Fibroblast of mammary gland (primary cell): ENCODE measurements around the gene TPST2.

Experiments used
- DNase-seq: peaks from one replicate; pipeline ENCODE4 v3.0.0-alpha.2; 2010; ENCODE audit warnings: low read depth
- H3K4me3 ChIP-seq: 2 replicates; pipeline ENCODE4 v1.5.1; 2011; ENCODE audit warnings: low read depth, mild to moderate bottlenecking, low read length, moderate library complexity; ENCODE audit not compliant: control insufficient read depth
- TF ChIP-seq, protein P1 (sequence below): conservative IDR thresholded peaks from 2 replicates; pipeline ENCODE4 v1.5.1; 2011; ENCODE audit warnings: low read depth, low read length, inconsistent platforms; ENCODE audit not compliant: control insufficient read depth, insufficient read depth

TPST2 gene

DNA sequence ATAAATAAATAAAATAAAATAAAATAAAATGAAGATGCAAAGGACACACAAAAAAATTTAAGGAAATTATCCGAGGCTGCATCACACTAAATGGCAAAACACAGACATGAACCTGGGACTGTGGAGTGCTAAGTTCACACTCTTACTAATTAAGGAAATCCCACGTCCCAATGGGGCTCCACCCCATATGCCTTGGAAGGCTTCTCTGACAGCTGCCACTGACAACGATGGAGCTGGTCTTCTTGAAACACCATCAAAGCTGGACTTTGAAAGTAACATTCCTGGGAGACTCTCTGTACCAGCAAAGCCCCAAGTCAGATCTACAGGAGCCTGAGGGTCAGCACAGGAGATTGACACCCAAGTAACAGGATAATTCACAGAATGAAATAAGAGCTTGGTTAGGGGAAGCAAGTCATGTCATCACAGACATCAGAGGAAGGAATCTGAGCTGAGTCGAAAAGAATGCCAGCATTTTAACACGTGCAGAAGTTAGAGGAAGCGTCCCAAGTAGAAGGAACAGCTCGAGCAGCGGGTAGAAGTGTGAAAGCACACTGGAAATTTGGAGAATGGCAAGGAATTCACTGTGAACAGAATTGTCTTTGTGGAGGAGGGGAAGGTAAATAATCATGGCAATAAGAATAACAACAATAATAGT lies 13.8 kb downstream of the TPST2 start:
- no peak for DNase-seq
- TF ChIP-seq, protein P1, sequence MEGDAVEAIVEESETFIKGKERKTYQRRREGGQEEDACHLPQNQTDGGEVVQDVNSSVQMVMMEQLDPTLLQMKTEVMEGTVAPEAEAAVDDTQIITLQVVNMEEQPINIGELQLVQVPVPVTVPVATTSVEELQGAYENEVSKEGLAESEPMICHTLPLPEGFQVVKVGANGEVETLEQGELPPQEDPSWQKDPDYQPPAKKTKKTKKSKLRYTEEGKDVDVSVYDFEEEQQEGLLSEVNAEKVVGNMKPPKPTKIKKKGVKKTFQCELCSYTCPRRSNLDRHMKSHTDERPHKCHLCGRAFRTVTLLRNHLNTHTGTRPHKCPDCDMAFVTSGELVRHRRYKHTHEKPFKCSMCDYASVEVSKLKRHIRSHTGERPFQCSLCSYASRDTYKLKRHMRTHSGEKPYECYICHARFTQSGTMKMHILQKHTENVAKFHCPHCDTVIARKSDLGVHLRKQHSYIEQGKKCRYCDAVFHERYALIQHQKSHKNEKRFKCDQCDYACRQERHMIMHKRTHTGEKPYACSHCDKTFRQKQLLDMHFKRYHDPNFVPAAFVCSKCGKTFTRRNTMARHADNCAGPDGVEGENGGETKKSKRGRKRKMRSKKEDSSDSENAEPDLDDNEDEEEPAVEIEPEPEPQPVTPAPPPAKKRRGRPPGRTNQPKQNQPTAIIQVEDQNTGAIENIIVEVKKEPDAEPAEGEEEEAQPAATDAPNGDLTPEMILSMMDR: no peak

DNA sequence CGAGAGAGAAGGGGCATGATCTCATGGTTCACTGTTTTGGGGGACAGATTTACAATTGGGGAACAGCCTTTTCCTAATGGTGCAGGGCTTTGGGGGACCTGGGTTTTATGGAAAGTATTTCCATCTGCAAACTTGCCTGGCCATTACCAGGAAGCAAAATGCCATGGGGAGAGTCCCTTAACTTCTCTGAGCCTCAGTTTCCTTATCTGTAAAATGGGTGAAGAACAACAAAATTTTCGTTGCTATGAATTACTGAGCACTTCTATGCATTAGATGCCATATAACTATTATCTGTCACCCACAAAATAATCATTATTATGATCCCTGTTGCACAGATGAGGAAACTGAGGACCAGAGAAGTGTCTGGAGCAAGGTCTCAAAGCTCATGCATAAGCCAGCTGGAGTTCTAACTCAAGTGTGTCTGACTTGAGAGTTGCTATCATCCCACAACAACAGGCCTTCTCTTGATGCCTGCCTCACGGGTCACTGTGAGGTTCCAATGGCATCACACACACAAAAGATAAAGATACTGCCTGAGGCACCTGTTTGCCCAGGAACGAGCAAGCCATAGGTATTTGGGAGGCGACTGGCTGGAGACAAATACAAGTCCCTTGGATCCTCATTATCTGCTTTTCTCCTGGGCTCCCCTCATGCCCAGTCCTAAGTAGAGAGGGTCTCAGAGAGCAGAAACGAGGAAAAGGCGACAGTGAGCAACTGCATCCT lies 15.8 kb downstream of the TPST2 start:
- H3K4me3 ChIP-seq: no peak overlapping the region
- no peak for DNase-seq
- TF ChIP-seq, protein P1: no peak

More for the DNA sequence above, 13.8 kb downstream of the TPST2 start:
- H3K4me3 ChIP-seq: no peak overlapping the region

DNA sequence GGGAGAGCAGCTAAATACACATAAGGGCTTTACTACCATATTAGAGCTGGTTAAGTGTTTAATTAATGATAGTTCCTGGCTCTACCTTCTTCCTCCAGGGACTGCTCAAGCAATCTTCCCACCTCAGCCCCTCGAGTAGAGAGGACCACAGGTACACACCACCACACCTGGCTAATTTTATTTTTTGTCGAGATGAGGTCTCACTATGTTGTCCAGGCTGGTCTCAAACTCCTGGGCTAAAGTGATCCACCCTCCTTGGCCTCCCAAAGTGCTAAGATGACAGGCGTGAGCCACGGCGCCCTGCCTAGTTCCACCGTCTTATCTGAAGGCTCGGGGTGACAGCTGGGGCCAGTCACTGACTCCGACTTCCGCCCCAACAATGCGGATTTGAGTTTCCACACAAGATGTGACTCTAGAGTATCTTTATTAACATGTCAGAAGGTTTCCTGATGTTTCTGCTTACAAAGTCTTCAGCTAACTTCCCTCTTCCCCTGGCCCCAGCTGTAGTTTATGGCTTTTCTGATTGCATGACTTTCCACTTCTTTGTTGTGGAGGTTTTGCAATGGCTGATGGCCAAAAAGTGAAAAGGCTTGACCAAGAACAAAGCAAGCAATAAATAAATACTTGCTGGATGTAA lies 16.8 kb downstream of the TPST2 start:
- no peak for DNase-seq
- TF ChIP-seq, protein P1: no peak
- no peak overlapping the region for H3K4me3 ChIP-seq

DNA sequence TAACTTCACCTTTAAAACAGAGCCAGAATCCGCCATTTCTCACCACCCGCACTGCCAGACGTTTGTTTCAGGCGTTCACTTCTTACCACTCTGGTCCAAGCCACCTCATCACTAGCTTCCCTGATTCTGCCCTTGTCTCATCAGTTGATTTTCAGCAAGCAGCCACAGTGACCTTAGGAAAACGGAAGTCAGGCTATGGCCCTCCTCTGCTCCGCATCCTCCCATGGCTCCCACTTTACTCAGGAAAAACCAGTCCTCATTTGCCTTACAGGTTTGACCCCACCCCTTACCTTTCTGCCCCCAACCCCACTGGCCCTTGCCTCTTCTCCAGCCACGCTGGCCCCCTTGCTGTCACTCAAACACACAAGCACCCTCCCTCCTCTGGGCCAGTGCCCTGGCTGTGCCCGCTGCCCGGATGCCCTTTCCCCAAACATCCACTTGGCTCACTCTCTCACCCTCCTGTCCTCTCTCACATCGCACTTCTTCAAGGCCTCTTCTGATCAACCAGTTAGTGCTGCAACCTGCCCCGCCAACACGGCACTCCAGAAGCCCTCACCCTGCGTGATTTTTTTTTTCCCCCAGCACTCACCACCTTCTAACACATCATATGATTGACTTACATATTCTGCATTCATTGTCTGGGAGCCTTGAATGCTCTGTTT lies 18.9 kb downstream of the TPST2 start:
- TF ChIP-seq, protein P1: no peak
- no peak for DNase-seq
- H3K4me3 ChIP-seq: no peak overlapping the region

DNA sequence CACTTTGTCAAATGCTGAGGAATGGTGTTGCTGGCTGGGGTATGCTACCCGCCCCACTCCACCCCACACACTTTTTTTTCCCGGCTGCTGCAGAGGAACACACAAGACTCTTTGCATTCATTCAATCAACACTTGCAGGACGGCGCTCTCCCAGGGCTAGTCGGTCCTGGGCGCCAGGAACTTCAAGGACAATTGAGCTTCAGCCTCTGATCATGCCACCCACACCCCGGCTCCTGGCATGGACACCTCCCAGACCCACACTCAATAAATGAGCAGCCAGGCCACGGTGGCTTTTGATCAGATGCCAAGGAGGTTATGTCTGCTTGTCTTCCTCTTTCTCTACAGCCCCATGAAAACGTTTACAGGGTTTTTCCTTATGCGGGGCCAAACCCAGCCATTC lies 19.8 kb downstream of the TPST2 start:
- no peak overlapping the region for H3K4me3 ChIP-seq
- no peak for DNase-seq
- TF ChIP-seq, protein P1: no peak

DNA sequence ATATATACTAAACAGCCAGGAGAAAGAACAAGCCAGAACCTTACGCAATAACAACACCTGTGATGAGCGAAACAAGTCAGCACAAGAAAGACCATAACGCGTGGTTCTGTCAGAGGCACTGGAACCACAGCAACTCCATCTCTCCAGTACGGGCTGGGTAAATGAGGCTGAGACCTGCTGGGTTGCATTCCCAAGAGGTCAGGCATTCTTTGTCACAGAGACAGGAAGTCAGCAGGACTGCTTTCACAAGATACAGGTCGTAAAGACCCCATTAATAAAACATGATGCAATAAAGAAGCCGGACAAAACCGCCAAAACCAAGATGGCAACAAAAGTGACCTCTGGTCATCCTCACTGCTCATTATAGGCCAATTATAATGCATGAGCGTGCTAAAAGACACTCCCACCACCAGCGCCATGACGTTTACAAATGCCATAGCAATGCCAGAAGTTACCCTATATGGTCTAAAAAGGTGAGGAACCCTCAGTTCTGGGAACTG lies 21.7 kb downstream of the TPST2 start:
- TF ChIP-seq, protein P1: no peak
- no peak overlapping the region for H3K4me3 ChIP-seq
- no peak for DNase-seq
